ENCODE data around the gene TSR3. TPM values are rescaled to one million over a fixed set of nuclear protein-coding genes. Genes with fewer than 3 reads are reported as not detected.

TSR3 gene
- total and polyA plus RNA-seq, 12 donors = 41.5 to 83.4 (median 56.0) TPM

- WGBS, 2 donors = 60 to 66% methylated on average over 27 to 30 of the region's 30 CpGs
- no peak for ATAC-seq
- H3K36me3 ChIP-seq = no peaks in the 10 kb centered on the region
- H3K4me1 ChIP-seq = peaks cover 5 to 21% (median 16%) of the 10 kb centered on the region in 9 donors
- H3K9me3 ChIP-seq = no peaks in the 10 kb centered on the region
- intact Hi-C loops (cut with DNase I) = no loop called here
- peak in 7 of 9 donors; percentile 14 to 39 (median 24) for TF ChIP-seq CTCF (IDR thresholded peaks at IDR 0.05)
- no peak overlapping the region for H3K27ac ChIP-seq
- no peak overlapping the region for H3K4me3 ChIP-seq
- no peak for DNase-seq
- H3K27me3 ChIP-seq = peaks cover 14 to 34% (median 19%) of the 10 kb centered on the region in 7 donors
These were observed 13.5 kb downstream of the TSR3 start for GRCh38 chr16:1338119-1338730.

- Histone ChIP-seq H3K27ac (no peak overlapping the region), H3K27me3 (peaks cover 16 to 41% (median 24%) of the 10 kb centered on the region in 7 donors), H3K4me3 (no peak overlapping the region), H3K4me1 (peaks cover 6 to 25% (median 19%) of the 10 kb centered on the region in 9 donors), H3K9me3 (no peaks in the 10 kb centered on the region), H3K36me3 (no peaks in the 10 kb centered on the region)
- DNase-seq (no peak), ATAC-seq (no peak)
- no peak for TF ChIP-seq CTCF (IDR thresholded peaks at IDR 0.05)
- intact Hi-C loops (cut with DNase I) = no loop called here
- 54 to 61% methylated on average over 9 of the region's 9 CpGs for WGBS, 2 donors
These were observed 14.2 kb downstream of the TSR3 start for GRCh38 chr16:1337486-1337885.

- Histone ChIP-seq H3K36me3 (no peaks in the 10 kb centered on the region), H3K9me3 (no peaks in the 10 kb centered on the region), H3K27me3 (peaks cover 16 to 50% (median 30%) of the 10 kb centered on the region in 7 donors), H3K27ac (no peak overlapping the region), H3K4me1 (peaks cover 11 to 31% (median 25%) of the 10 kb centered on the region in 9 donors), H3K4me3 (no peak overlapping the region)
- no peak for ATAC-seq
- WGBS, 2 donors = 71 to 75% methylated on average over 15 of the region's 15 CpGs
- DNase-seq = no peak
- TF ChIP-seq CTCF (IDR thresholded peaks at IDR 0.05) = no peak
- intact Hi-C loops (cut with DNase I) = no loop called here
These were observed 15.1 kb downstream of the TSR3 start for GRCh38 chr16:1336619-1337018.

- intact Hi-C loops (cut with DNase I) = no loop called here
- no peak overlapping the region for H3K27ac ChIP-seq
- no peak overlapping the region for H3K4me3 ChIP-seq
- no peak for TF ChIP-seq CTCF (IDR thresholded peaks at IDR 0.05)
- H3K4me1 ChIP-seq = peaks cover 11 to 37% (median 31%) of the 10 kb centered on the region in 9 donors
- ATAC-seq (no peak), DNase-seq (no peak)
- H3K36me3 ChIP-seq = no peaks in the 10 kb centered on the region
- H3K27me3 ChIP-seq = peaks cover 16 to 56% (median 35%) of the 10 kb centered on the region in 7 donors
- 17 to 35% methylated on average over 12 of the region's 12 CpGs for WGBS, 2 donors
- no peaks in the 10 kb centered on the region for H3K9me3 ChIP-seq
These were observed 15.7 kb downstream of the TSR3 start for GRCh38 chr16:1335996-1336395.

Measured in heart right ventricle (tissue), 16 donors.